HepG2 (cell line): ENCODE results near the gene RSPH1.

ENCODE experiments used
- EHMT2 ChIP-seq: fragments of 200-600 bp; sonication (generic); IDR thresholded peaks from 2 replicates; pipeline ENCODE4 v1.7.0; 2017; ENCODE audit warnings: antibody characterized with exemption, low read depth, low read length, borderline replicate concordance
- KDM1A ChIP-seq: IDR thresholded peaks from 2 replicates; pipeline ENCODE4 v1.6.1; 2016; ENCODE audit warnings: missing compliant biosample characterization
- TAF1 ChIP-seq: sonication (generic); formaldehyde crosslinking; IDR thresholded peaks from 2 replicates; pipeline ENCODE4 v1.4.0; 2020; ENCODE audit warnings: missing genetic modification reagents
- ZFP41 ChIP-seq: sonication (generic); formaldehyde crosslinking; IDR thresholded peaks from 2 replicates; pipeline ENCODE4 v1.4.0; 2020; ENCODE audit warnings: mild to moderate bottlenecking, missing genetic modification reagents, borderline replicate concordance

DNA sequence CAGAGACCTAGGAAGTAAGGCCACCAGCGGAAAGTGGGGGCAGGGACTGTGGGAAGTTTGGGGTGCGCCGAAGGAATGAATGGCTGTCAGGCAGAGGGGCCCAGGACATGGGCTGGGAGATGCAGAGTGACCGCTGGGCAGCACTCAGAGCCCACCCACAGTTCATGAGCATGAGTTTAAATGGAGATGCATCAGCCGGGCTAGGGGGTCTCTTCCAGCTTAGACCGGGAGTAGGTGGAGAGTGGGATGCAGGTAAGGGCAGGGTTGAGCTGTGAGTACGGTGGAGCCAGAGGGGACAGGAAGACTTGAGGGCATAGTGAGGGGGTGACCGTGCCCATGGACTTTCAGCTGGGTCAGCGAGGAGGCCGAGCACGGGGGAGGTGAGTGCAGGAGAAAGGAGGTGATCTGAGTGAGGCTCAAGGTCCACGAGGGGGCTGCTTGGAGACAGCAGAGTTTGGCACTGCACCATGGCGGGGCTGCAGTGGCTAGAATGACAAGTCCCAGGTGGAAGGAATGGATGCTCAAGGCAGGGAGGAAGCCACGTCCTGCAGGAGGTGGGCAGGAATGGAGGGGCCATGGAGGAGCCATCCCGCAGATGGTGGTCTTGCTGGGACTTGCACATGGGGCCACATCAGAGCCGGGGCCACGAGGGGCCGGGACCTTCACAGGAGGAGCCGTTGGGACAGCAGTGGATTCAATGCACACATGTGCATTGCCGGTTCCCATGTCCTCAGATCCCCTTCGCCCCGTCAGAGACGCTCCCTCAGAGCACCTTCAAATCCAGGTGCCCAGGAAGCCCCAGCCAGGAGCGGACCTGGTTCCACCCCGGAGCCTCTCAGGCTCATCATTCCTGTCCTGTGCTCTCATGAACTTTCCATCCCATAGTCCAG, 57.5 kb downstream of the RSPH1 start:
- no peak for TF ChIP-seq TAF1 (CRISPR knock-in tag)
- no peak for TF ChIP-seq ZFP41 (CRISPR knock-in tag)
- no peak for TF ChIP-seq KDM1A (CRISPR knock-in tag)
- TF ChIP-seq EHMT2 = no peak
